GM18499 (cell line): ENCODE measurements around the gene KCNH1.

ENCODE experiments used
- ATAC-seq: cut with Tn5 transposase; IDR thresholded peaks from one replicate; pipeline ENCODE4 v1.9.1; 2021; ENCODE audit warnings: moderate number of reproducible peaks; ENCODE audit not compliant: insufficient read depth, unreplicated experiment

The KCNH1 gene

GRCh38 chr1:210697185-210697584 lies 436.8 kb downstream of the KCNH1 start:
- no peak for ATAC-seq

- ATAC-seq: peak; percentile 98
Measured at GRCh38 chr1:210696709-210697108, 437.2 kb downstream of the KCNH1 start.

GRCh38 chr1:210695026-210695425 lies 438.9 kb downstream of the KCNH1 start:
- ATAC-seq: no peak

- ATAC-seq: no peak
Measured at GRCh38 chr1:210692796-210693195, 441.2 kb downstream of the KCNH1 start.

- no peak for ATAC-seq
Measured at GRCh38 chr1:210691039-210691610, 442.8 kb downstream of the KCNH1 start.

- no peak for ATAC-seq
Measured at GRCh38 chr1:210690236-210690635, 443.7 kb downstream of the KCNH1 start.

- no peak for ATAC-seq
Measured at GRCh38 chr1:210689826-210690225, 444.1 kb downstream of the KCNH1 start.

GRCh38 chr1:210688512-210689234 lies 445.3 kb downstream of the KCNH1 start:
- no peak for ATAC-seq

GRCh38 chr1:210687582-210688279 lies 446.2 kb downstream of the KCNH1 start:
- no peak for ATAC-seq

- ATAC-seq: no peak
Measured at GRCh38 chr1:210686841-210687240, 447.1 kb downstream of the KCNH1 start.

GRCh38 chr1:210685295-210685650 lies 448.7 kb downstream of the KCNH1 start:
- ATAC-seq: no peak

GRCh38 chr1:210684466-210685294 lies 449.3 kb downstream of the KCNH1 start:
- peak; percentile 88 for ATAC-seq

- ATAC-seq: no peak
Measured at GRCh38 chr1:210683403-210684047, 450.4 kb downstream of the KCNH1 start.

- ATAC-seq: no peak
Measured at GRCh38 chr1:210681158-210681557, 452.8 kb downstream of the KCNH1 start.

GRCh38 chr1:210678306-210678705 lies 455.6 kb downstream of the KCNH1 start:
- no peak for ATAC-seq

GRCh38 chr1:210677533-210677932 lies 456.4 kb downstream of the KCNH1 start:
- ATAC-seq: no peak

GRCh38 chr1:210676539-210676938 lies 457.4 kb downstream of the KCNH1 start:
- no peak for ATAC-seq

GRCh38 chr1:210674151-210674550 lies 459.8 kb downstream of the KCNH1 start:
- ATAC-seq: no peak

- ATAC-seq: no peak
Measured at GRCh38 chr1:210669951-210670350, 464.0 kb downstream of the KCNH1 start.
